Astrocyte (in vitro differentiated cells and primary cell): ENCODE results near the gene SAMD14. TPM values are rescaled to one million over a fixed set of nuclear protein-coding genes. Genes with fewer than 3 reads are reported as not detected.

Experiments used
- DNase-seq: peaks from one replicate; pipeline ENCODE4 v3.0.0-alpha.2; 2010; ENCODE audit warnings: low read depth
- FAIRE-seq: peaks from 2 replicates; lab custom pipeline; 2011; peaks lifted over from hg19 to GRCh38; lab: Jason Lieb, UNC
- H2AFZ ChIP-seq: 2 replicates; pipeline ENCODE4 v1.6.0; 2012; ENCODE audit warnings: low read depth, low read length, inconsistent platforms
- H3K27ac ChIP-seq: 2 replicates; pipeline ENCODE4 v1.5.1; 2011; ENCODE audit warnings: low read depth, low read length, inconsistent platforms
- H3K27me3 ChIP-seq: 2 replicates; pipeline ENCODE4 v1.6.0; 2011; ENCODE audit warnings: low read length, inconsistent platforms; ENCODE audit not compliant: insufficient read depth
- H3K36me3 ChIP-seq: 2 replicates; pipeline ENCODE4 v1.5.1; 2011; ENCODE audit warnings: low read length, inconsistent platforms; ENCODE audit not compliant: insufficient read depth
- H3K4me1 ChIP-seq: 2 replicates; pipeline ENCODE4 v1.5.1; 2011; ENCODE audit warnings: low read length, inconsistent platforms; ENCODE audit not compliant: insufficient read depth
- H3K4me2 ChIP-seq: 2 replicates; pipeline ENCODE4 v1.6.0; 2012; ENCODE audit warnings: low read length, inconsistent platforms
- H3K4me3 ChIP-seq: 2 replicates; pipeline ENCODE4 v1.5.1; 2011; ENCODE audit warnings: low read depth, mild to moderate bottlenecking, low read length, inconsistent platforms; ENCODE audit not compliant: insufficient read depth
- H3K79me2 ChIP-seq: 2 replicates; pipeline ENCODE4 v1.6.0; 2012; ENCODE audit warnings: mild to moderate bottlenecking, low read length, inconsistent platforms; ENCODE audit not compliant: insufficient read depth
- H3K9ac ChIP-seq: 2 replicates; pipeline ENCODE4 v1.6.0; 2012; ENCODE audit warnings: mild to moderate bottlenecking, low read length, inconsistent platforms
- H3K9me3 ChIP-seq: 2 replicates; pipeline ENCODE4 v1.5.1; 2012; ENCODE audit warnings: low read depth, mild to moderate bottlenecking, low read length, inconsistent platforms; ENCODE audit not compliant: insufficient read depth
- H4K20me1 ChIP-seq: 2 replicates; pipeline ENCODE4 v1.6.0; 2012; ENCODE audit warnings: low read length, inconsistent platforms; ENCODE audit not compliant: insufficient read depth
- H3K27ac Mint-ChIP-seq: one replicate; pipeline ENCODE4 v1.8.0; 2021; ENCODE audit warnings: mild to moderate bottlenecking, mixed read lengths; ENCODE audit not compliant: unreplicated experiment
- H3K27me3 Mint-ChIP-seq: one replicate; pipeline ENCODE4 v1.8.0; 2021; ENCODE audit warnings: low read depth, mixed read lengths; ENCODE audit not compliant: unreplicated experiment
- H3K36me3 Mint-ChIP-seq: one replicate; pipeline ENCODE4 v1.8.0; 2021; ENCODE audit warnings: low read depth, mixed read lengths; ENCODE audit not compliant: unreplicated experiment
- H3K4me1 Mint-ChIP-seq: one replicate; pipeline ENCODE4 v1.8.0; 2021; ENCODE audit warnings: low read depth, mixed read lengths; ENCODE audit not compliant: unreplicated experiment
- H3K4me3 Mint-ChIP-seq: one replicate; pipeline ENCODE4 v1.8.0; 2021; ENCODE audit warnings: mild to moderate bottlenecking, moderate library complexity, mixed read lengths; ENCODE audit not compliant: unreplicated experiment
- H3K9me3 Mint-ChIP-seq: one replicate; pipeline ENCODE4 v1.8.0; 2021; ENCODE audit warnings: mild to moderate bottlenecking, mixed read lengths; ENCODE audit not compliant: unreplicated experiment
- EZH2 ChIP-seq: IDR thresholded peaks from 2 replicates; pipeline ENCODE4 v1.6.1; 2012; ENCODE audit warnings: mild to moderate bottlenecking, low read length, inconsistent platforms; ENCODE audit not compliant: insufficient read depth
- total RNA-seq: library from RNA; stranded (reverse); gene quantifications from 2 replicates; pipeline ENCODE4 v1.2.1, GENCODE V29; 2021
- TF ChIP-seq, protein P1 (sequence below): IDR thresholded peaks from 2 replicates; pipeline ENCODE4 v1.5.1; 2011; ENCODE audit warnings: low read depth, mild to moderate bottlenecking, inconsistent platforms, low read length, moderate library complexity; ENCODE audit not compliant: insufficient read depth

SAMD14 gene
- total RNA-seq, 1 donor from 2014 or later: 10.8 TPM

DNA sequence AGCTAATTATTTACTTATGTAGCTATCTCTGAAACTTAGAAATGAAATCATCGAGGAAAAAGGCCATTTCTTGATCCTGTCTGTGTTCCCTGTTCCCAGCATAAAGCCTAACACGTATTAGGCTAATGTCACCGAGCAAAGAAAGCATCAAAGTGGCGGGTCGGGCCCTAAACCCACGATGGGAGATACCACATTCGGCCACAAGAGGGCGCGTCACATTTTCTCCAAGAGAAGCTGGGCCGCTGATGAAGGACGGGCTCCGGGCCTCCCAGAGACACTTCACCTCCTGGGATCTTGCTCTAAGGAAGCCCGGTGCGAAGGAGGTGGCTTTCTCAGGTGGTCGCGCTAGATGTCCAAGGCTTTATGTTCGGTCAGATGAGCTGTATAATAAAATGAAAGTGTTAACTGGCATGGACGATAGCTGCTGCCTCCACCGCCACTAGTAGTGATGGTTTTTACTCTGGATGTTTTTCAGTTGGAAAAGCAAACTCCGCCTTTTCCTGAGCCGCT, 35.7 kb downstream of the SAMD14 start:
- Histone ChIP-seq H3K36me3 (peaks cover 13% of the 10 kb centered on the region), H3K79me2 (peaks cover 5% of the 10 kb centered on the region), H2AFZ (peak overlapping the region; percentile 64), H3K4me3 (peak overlapping the region; percentile 55), H3K4me1 (peaks cover 15% of the 10 kb centered on the region), H3K27me3 (no peaks in the 10 kb centered on the region), H3K9ac (peak overlapping the region; percentile 67), H3K4me2 (peak overlapping the region; percentile 92), H3K27ac (no peak overlapping the region), H3K9me3 (no peaks in the 10 kb centered on the region), H4K20me1 (peaks cover 11% of the 10 kb centered on the region)
- H3K36me3 Mint-ChIP-seq: peaks cover 4% of the 10 kb centered on the region
- peaks cover 9% of the 10 kb centered on the region for H3K4me1 Mint-ChIP-seq
- H3K27me3 Mint-ChIP-seq: peaks cover 2% of the 10 kb centered on the region
- DNase-seq (peak; percentile 60), FAIRE-seq (no peak)
- peak overlapping the region; percentile 87 for H3K27ac Mint-ChIP-seq
- no peaks in the 10 kb centered on the region for H3K9me3 Mint-ChIP-seq
- TF ChIP-seq, protein P1, sequence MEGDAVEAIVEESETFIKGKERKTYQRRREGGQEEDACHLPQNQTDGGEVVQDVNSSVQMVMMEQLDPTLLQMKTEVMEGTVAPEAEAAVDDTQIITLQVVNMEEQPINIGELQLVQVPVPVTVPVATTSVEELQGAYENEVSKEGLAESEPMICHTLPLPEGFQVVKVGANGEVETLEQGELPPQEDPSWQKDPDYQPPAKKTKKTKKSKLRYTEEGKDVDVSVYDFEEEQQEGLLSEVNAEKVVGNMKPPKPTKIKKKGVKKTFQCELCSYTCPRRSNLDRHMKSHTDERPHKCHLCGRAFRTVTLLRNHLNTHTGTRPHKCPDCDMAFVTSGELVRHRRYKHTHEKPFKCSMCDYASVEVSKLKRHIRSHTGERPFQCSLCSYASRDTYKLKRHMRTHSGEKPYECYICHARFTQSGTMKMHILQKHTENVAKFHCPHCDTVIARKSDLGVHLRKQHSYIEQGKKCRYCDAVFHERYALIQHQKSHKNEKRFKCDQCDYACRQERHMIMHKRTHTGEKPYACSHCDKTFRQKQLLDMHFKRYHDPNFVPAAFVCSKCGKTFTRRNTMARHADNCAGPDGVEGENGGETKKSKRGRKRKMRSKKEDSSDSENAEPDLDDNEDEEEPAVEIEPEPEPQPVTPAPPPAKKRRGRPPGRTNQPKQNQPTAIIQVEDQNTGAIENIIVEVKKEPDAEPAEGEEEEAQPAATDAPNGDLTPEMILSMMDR: peak; percentile 79
- no peak for TF ChIP-seq EZH2
- H3K4me3 Mint-ChIP-seq: peak overlapping the region; percentile 94

DNA sequence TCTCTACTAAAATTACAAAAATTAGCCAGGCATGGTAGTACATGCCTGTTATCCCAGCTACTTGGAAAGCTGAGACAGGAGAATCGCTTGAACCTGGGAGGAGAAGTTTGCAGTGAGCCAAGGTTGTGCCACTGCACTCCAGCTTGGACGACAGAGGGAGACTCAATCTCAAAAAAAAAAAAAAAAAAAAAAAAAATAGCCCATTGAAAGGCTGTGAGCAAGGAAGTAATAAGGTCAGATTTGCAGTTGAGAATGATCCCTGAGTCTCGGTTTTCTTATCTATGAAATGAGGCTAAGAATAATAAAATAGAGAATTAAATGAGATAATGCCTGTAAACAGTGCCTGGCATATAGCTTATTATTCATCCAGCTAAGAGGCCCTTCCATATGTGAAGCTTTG, 36.2 kb downstream of the SAMD14 start:
- Histone ChIP-seq H3K4me3 (no peak overlapping the region), H4K20me1 (peaks cover 16% of the 10 kb centered on the region), H3K9me3 (no peaks in the 10 kb centered on the region), H3K4me2 (peak overlapping the region; percentile 92), H3K27ac (no peak overlapping the region), H3K4me1 (peaks cover 15% of the 10 kb centered on the region), H3K79me2 (peaks cover 5% of the 10 kb centered on the region), H3K27me3 (no peaks in the 10 kb centered on the region), H3K36me3 (peaks cover 16% of the 10 kb centered on the region), H2AFZ (no peak overlapping the region), H3K9ac (no peak overlapping the region)
- Mint-ChIP-seq H3K4me1 (peaks cover 9% of the 10 kb centered on the region), H3K27me3 (peaks cover 2% of the 10 kb centered on the region), H3K9me3 (no peaks in the 10 kb centered on the region), H3K27ac (no peak overlapping the region), H3K4me3 (peak overlapping the region; percentile 50), H3K36me3 (peaks cover 6% of the 10 kb centered on the region)
- DNase-seq: no peak
- TF ChIP-seq, protein P1: no peak
- TF ChIP-seq EZH2: no peak
- no peak for FAIRE-seq

DNA sequence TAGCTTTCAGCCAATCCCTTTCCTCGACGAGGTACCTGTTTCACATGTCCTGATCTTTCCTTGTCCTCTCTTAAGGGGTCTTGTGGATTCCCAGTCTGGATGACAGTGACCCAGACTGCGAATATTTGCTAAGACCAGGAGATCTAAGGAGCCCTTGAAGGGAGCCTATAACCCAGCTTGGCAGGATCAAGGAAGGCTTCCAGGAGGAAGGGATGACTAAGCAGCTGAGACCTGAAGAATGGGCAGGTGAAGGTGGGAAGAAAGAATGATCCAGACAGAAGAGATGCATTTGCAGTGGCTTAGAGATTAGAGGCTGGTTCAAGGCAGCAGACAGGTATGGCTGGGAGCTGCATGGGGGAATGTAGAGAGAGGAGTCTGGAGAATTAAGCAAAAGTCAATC, 36.7 kb downstream of the SAMD14 start:
- DNase-seq (no peak), FAIRE-seq (no peak)
- H4K20me1 ChIP-seq: peaks cover 22% of the 10 kb centered on the region
- H3K36me3 ChIP-seq: peaks cover 22% of the 10 kb centered on the region
- H3K27ac ChIP-seq: no peak overlapping the region
- no peak overlapping the region for H3K4me3 ChIP-seq
- H3K36me3 Mint-ChIP-seq: peaks cover 5% of the 10 kb centered on the region
- no peak overlapping the region for H2AFZ ChIP-seq
- no peak for TF ChIP-seq EZH2
- no peak overlapping the region for H3K4me3 Mint-ChIP-seq
- no peaks in the 10 kb centered on the region for H3K9me3 ChIP-seq
- H3K9ac ChIP-seq: no peak overlapping the region
- H3K27me3 Mint-ChIP-seq: peaks cover 2% of the 10 kb centered on the region
- H3K79me2 ChIP-seq: peaks cover 9% of the 10 kb centered on the region
- peaks cover 15% of the 10 kb centered on the region for H3K4me1 ChIP-seq
- peaks cover 7% of the 10 kb centered on the region for H3K4me1 Mint-ChIP-seq
- no peaks in the 10 kb centered on the region for H3K9me3 Mint-ChIP-seq
- no peaks in the 10 kb centered on the region for H3K27me3 ChIP-seq
- H3K27ac Mint-ChIP-seq: peak overlapping the region; percentile 12
- H3K4me2 ChIP-seq: no peak overlapping the region
